HL-60 (cell line): ENCODE measurements around the gene SERPINA5.

Source experiments
- DNase-seq, 2 experiments: peaks; one replicate each; pipeline ENCODE4 v3.0.0-alpha.2; 2010 to 2020; ENCODE audit warnings: low read depth in 1 of 2, low spot score in 1 of 2
- H3K27ac ChIP-seq: fragments of 250-450 bp; sonication (Bioruptor Pico); replicated peaks from 2 replicates; pipeline ENCODE4 v1.5.1; 2020; ENCODE audit warnings: mild to moderate bottlenecking, moderate library complexity
- H3K27me3 ChIP-seq: fragments of 250-450 bp; sonication (Bioruptor Pico); 2 replicates; pipeline ENCODE4 v1.5.1; 2021; ENCODE audit warnings: mild to moderate bottlenecking, moderate library complexity; ENCODE audit not compliant: insufficient read depth, poor library complexity, severe bottlenecking
- H3K4me3 ChIP-seq: replicated peaks from 2 replicates; pipeline ENCODE4 v1.5.1; 2011; ENCODE audit warnings: mild to moderate bottlenecking, control low read depth, low read length; ENCODE audit not compliant: insufficient read depth
- GABPA ChIP-seq: IDR thresholded peaks from 2 replicates; pipeline ENCODE4 v1.6.1; 2012; ENCODE audit warnings: low read depth
- POLR2AphosphoS5 ChIP-seq: IDR thresholded peaks from 2 replicates; pipeline ENCODE4 v1.6.1; 2012; ENCODE audit warnings: low read depth
- SPI1 ChIP-seq: IDR thresholded peaks from 2 replicates; pipeline ENCODE4 v1.6.1; 2012; ENCODE audit warnings: low read depth, mild to moderate bottlenecking, borderline replicate concordance
- TF ChIP-seq, protein P1 (sequence below): IDR thresholded peaks from one replicate; pipeline ENCODE4 v1.5.1; 2011; ENCODE audit warnings: low read length, control low read depth, inconsistent platforms; ENCODE audit not compliant: insufficient read depth
- TF ChIP-seq, protein P2 (sequence below): IDR thresholded peaks from 2 replicates; pipeline ENCODE4 v1.6.1; 2012; ENCODE audit warnings: low read depth; ENCODE audit not compliant: insufficient replicate concordance

SERPINA5 gene

DNA sequence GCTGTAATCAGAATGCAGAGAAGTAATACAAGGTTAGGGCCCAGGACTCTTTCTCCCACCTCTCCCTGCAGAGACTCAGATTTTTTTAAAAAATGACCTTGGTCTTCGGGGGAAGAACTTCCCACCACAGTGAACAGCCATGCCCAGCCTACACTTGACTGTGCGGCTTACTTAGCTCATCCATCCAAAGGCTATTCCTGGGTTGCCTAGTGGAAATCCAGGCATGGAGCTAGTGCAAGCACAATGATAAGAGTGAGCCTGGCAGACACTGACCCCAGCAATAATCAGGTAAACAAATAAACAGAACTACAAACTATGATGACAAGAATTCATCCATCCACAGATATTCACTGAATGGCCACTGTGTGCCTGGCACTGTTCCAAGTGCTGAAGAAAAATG is 14.7 kb downstream of the SERPINA5 start:
- TF ChIP-seq GABPA (no peak), SPI1 (no peak), POLR2AphosphoS5 (no peak)
- TF ChIP-seq, protein P1, sequence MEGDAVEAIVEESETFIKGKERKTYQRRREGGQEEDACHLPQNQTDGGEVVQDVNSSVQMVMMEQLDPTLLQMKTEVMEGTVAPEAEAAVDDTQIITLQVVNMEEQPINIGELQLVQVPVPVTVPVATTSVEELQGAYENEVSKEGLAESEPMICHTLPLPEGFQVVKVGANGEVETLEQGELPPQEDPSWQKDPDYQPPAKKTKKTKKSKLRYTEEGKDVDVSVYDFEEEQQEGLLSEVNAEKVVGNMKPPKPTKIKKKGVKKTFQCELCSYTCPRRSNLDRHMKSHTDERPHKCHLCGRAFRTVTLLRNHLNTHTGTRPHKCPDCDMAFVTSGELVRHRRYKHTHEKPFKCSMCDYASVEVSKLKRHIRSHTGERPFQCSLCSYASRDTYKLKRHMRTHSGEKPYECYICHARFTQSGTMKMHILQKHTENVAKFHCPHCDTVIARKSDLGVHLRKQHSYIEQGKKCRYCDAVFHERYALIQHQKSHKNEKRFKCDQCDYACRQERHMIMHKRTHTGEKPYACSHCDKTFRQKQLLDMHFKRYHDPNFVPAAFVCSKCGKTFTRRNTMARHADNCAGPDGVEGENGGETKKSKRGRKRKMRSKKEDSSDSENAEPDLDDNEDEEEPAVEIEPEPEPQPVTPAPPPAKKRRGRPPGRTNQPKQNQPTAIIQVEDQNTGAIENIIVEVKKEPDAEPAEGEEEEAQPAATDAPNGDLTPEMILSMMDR = no peak
- TF ChIP-seq, protein P2, sequence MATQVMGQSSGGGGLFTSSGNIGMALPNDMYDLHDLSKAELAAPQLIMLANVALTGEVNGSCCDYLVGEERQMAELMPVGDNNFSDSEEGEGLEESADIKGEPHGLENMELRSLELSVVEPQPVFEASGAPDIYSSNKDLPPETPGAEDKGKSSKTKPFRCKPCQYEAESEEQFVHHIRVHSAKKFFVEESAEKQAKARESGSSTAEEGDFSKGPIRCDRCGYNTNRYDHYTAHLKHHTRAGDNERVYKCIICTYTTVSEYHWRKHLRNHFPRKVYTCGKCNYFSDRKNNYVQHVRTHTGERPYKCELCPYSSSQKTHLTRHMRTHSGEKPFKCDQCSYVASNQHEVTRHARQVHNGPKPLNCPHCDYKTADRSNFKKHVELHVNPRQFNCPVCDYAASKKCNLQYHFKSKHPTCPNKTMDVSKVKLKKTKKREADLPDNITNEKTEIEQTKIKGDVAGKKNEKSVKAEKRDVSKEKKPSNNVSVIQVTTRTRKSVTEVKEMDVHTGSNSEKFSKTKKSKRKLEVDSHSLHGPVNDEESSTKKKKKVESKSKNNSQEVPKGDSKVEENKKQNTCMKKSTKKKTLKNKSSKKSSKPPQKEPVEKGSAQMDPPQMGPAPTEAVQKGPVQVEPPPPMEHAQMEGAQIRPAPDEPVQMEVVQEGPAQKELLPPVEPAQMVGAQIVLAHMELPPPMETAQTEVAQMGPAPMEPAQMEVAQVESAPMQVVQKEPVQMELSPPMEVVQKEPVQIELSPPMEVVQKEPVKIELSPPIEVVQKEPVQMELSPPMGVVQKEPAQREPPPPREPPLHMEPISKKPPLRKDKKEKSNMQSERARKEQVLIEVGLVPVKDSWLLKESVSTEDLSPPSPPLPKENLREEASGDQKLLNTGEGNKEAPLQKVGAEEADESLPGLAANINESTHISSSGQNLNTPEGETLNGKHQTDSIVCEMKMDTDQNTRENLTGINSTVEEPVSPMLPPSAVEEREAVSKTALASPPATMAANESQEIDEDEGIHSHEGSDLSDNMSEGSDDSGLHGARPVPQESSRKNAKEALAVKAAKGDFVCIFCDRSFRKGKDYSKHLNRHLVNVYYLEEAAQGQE = no peak
- Histone ChIP-seq H3K27me3 (no peaks in the 10 kb centered on the region), H3K27ac (no peak overlapping the region), H3K4me3 (no peak overlapping the region)
- DNase-seq = no peak

- TF ChIP-seq GABPA = no peak
- no peak for TF ChIP-seq SPI1
- TF ChIP-seq, protein P1 = no peak
- TF ChIP-seq, protein P2 = no peak
- TF ChIP-seq POLR2AphosphoS5 = no peak
- Histone ChIP-seq H3K27ac (no peak overlapping the region), H3K27me3 (no peaks in the 10 kb centered on the region)
Observed at GRCh38 chr14:94596361-94596760, 15.1 kb downstream of the SERPINA5 start.

DNA sequence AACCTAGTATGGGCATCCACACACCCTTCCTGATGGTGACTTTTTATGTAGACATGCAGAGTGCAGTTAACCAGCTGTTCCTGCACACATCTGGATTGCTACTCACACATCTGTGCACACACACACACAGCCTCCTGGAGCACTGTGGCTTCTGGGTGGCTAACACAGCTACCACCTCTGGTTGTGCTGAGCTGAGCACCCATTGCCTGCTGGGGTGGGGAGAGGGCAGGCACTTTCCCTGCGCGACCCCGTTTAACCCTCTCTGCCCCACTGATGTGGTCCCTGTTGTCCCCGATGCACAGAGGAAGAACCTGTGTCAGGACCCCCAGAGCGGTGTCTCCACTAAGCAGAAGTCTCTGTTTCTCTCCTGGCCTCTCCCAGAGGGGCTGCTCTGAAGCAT is 16.6 kb downstream of the SERPINA5 start:
- TF ChIP-seq, protein P1 = no peak
- TF ChIP-seq GABPA = no peak
- TF ChIP-seq SPI1 = no peak
- TF ChIP-seq, protein P2 = no peak
- no peak for TF ChIP-seq POLR2AphosphoS5
- Histone ChIP-seq H3K27ac (no peak overlapping the region), H3K4me3 (no peak overlapping the region), H3K27me3 (no peaks in the 10 kb centered on the region)
- no peak for DNase-seq

More at GRCh38 chr14:94596361-94596760, 15.1 kb downstream of the SERPINA5 start:
- no peak overlapping the region for H3K4me3 ChIP-seq
- no peak for DNase-seq
